ENCODE data around the gene USP10.

Gene USP10

GRCh38 chr16:84787263-84787622 is 87.4 kb downstream of the USP10 start:
- Histone ChIP-seq H3K27ac (no peak overlapping the region), H3K27me3 (ENCODE audit: insufficient read depth, low read depth, severe bottlenecking) (no peaks in the 10 kb centered on the region), H3K36me3 (no peaks in the 10 kb centered on the region), H3K9me3 (ENCODE audit: severe bottlenecking) (no peaks in the 10 kb centered on the region), H3K4me3 (ENCODE audit: low read depth, low read length) (no peak overlapping the region)
- no peak for TF ChIP-seq CTCF (IDR thresholded peaks at IDR 0.05; ENCODE audit: low read depth, low read length)
- no peak for DNase-seq

GRCh38 chr16:84788920-84789391 is 89.2 kb downstream of the USP10 start:
- DNase-seq = no peak
- H3K9me3 ChIP-seq (ENCODE audit: severe bottlenecking) = no peaks in the 10 kb centered on the region
- no peak overlapping the region for H3K27ac ChIP-seq
- no peaks in the 10 kb centered on the region for H3K36me3 ChIP-seq
- no peak for TF ChIP-seq CTCF (IDR thresholded peaks at IDR 0.05; ENCODE audit: low read depth, low read length)
- no peak overlapping the region for H3K4me3 ChIP-seq (ENCODE audit: low read depth, low read length)
- no peaks in the 10 kb centered on the region for H3K27me3 ChIP-seq (ENCODE audit: insufficient read depth, low read depth, severe bottlenecking)

GRCh38 chr16:84789431-84789830 is 89.6 kb downstream of the USP10 start:
- H3K27ac ChIP-seq = no peak overlapping the region
- H3K4me3 ChIP-seq (ENCODE audit: low read depth, low read length) = no peak overlapping the region
- H3K9me3 ChIP-seq (ENCODE audit: severe bottlenecking) = no peaks in the 10 kb centered on the region
- DNase-seq = no peak
- TF ChIP-seq CTCF (IDR thresholded peaks at IDR 0.05; ENCODE audit: low read depth, low read length) = no peak
- no peaks in the 10 kb centered on the region for H3K36me3 ChIP-seq
- H3K27me3 ChIP-seq (ENCODE audit: insufficient read depth, low read depth, severe bottlenecking) = no peaks in the 10 kb centered on the region

- DNase-seq = peak; percentile 11
- Histone ChIP-seq H3K36me3 (no peaks in the 10 kb centered on the region), H3K9me3 (ENCODE audit: severe bottlenecking) (no peaks in the 10 kb centered on the region), H3K4me3 (ENCODE audit: low read depth, low read length) (no peak overlapping the region), H3K27ac (no peak overlapping the region), H3K27me3 (ENCODE audit: insufficient read depth, low read depth, severe bottlenecking) (no peaks in the 10 kb centered on the region)
- TF ChIP-seq CTCF (IDR thresholded peaks at IDR 0.05; ENCODE audit: low read depth, low read length) = no peak
Observed at GRCh38 chr16:84790301-84790700, 90.5 kb downstream of the USP10 start.

- no peak for DNase-seq
Observed at GRCh38 chr16:84791088-84791487, 91.3 kb downstream of the USP10 start.

More at GRCh38 chr16:84791088-84791487, 91.3 kb downstream of the USP10 start:
- Histone ChIP-seq H3K27me3 (ENCODE audit: insufficient read depth, low read depth, severe bottlenecking) (no peaks in the 10 kb centered on the region), H3K36me3 (no peaks in the 10 kb centered on the region), H3K9me3 (ENCODE audit: severe bottlenecking) (no peaks in the 10 kb centered on the region), H3K4me3 (ENCODE audit: low read depth, low read length) (no peak overlapping the region), H3K27ac (no peak overlapping the region)
- TF ChIP-seq CTCF (IDR thresholded peaks at IDR 0.05; ENCODE audit: low read depth, low read length) = no peak

Measured in WERI-Rb-1 (cell line).